ENCODE data around the gene CFDP1.

DNA sequence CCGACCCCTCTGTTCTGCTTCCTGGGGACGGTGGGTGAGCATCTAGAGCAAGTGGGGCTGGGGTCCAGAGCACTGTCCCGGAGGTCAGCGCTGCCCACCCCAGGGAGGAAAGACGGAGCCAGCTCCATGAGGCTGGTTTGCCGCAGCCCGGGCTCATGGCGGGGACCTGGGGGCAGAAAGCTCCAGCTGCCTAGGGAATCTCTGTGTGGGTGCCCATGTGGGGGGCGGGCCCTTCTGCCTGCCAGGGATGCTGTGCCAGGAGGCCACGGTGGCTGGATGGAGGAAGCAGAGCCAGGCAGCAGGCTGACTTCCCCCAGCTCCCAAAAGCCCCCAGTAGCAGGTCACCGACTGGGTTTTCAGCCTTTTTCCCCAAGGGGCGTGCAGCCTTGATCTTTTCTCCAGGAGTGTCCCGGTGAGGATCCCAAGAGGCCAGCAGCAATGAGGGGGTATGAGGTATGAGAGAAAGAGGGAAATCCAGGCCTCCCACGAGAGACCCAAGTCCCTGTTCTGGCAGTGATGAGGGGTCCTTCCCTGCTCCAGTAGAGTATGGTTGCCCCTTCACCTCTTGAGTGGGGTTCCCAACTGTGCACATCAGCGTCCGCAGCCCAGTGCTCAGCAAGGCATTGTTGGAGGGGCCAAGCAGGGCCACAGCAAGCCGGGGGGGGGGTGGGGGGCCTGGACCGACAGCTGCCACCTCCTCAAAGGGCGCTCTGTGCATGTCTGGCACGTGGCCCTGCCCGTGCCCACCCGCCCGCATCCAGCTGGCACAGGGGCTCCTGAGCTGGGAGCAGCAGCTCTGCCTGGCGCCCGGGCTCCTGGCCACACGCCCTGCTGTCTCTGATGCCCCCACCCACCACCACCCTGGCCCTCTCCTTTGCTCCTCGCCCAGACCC is 166.3 kb downstream of the CFDP1 start:
- no peak for TF ChIP-seq EZH2 (IDR thresholded peaks at IDR 0.05; ENCODE audit: low read length)
- TF ChIP-seq, protein P1, sequence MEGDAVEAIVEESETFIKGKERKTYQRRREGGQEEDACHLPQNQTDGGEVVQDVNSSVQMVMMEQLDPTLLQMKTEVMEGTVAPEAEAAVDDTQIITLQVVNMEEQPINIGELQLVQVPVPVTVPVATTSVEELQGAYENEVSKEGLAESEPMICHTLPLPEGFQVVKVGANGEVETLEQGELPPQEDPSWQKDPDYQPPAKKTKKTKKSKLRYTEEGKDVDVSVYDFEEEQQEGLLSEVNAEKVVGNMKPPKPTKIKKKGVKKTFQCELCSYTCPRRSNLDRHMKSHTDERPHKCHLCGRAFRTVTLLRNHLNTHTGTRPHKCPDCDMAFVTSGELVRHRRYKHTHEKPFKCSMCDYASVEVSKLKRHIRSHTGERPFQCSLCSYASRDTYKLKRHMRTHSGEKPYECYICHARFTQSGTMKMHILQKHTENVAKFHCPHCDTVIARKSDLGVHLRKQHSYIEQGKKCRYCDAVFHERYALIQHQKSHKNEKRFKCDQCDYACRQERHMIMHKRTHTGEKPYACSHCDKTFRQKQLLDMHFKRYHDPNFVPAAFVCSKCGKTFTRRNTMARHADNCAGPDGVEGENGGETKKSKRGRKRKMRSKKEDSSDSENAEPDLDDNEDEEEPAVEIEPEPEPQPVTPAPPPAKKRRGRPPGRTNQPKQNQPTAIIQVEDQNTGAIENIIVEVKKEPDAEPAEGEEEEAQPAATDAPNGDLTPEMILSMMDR (optimal IDR thresholded peaks at IDR 0.05 in 1 of 3, IDR thresholded peaks at IDR 0.05 in 1 of 3, conservative IDR thresholded peaks at IDR 0.05 in 1 of 3; ENCODE audit: extremely low read depth in 1 of 3, insufficient read depth in 2 of 3, low read length in 3 of 3), result no peak

All from keratinocyte (primary cell).